ENCODE data around the gene ALG8. TPM values are rescaled to one million over a fixed set of nuclear protein-coding genes. Genes with fewer than 3 reads are reported as not detected.

ALG8 gene
- total RNA-seq, result 10 to 100 TPM; 15.6 to 26.7 (median 21.2) TPM

DNA sequence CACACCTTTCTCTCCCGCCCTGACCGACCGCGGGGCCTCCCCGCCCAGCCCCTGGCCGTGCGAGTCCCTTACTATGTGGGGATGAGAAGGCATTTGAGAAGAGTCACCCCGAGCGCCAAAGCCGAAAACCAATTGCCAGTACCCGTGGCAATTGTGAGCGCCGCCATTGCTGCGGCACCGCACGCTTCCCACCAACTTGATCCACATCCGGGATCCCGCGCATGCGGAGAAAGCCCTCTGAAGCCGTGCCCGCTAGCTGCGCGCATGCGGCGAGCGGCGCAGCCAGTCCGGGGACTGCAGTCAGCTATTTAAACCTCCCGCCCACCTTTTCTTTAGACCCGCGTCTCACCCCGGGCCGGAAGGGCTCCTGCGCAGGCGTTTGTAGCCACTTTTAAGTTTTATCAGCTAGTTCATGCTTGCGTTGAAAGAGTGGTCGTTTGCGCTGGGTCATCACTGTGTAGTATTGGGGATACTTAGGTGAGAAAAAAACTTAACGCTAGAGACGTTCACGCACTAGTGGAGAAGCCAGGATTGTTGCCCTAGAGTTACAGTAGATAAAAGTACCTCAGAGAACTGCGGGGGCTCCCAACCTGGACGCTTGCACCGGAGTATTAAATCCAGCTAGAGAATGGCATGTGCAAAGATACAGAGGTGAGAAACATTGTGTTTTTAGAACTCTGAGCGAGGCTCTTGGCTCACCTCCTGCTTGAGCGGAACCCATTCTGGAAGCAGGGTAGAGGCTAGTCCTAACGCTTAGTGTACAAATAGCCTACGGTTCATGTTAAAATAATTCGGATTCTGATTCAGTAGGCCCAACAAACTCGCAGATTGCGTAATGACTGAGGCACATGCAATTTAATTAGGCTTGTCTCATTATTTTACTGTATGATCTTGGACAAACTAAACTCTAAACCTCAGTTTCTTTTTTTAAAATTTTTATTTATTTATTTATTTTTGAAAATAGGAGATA, at the start of gene ALG8:
TSS of gene ALG8 (minus strand) at position 205 of the 970 bp plus-strand sequence. CDS start at position 167, 38 bp downstream.
- no peaks in the 10 kb centered on the region for H3K9me3 ChIP-seq
- peak within 1 kb of the TSS; percentile 64 for H3K4me3 ChIP-seq
- no peaks in the 10 kb centered on the region for H3K36me3 ChIP-seq
- H3K27ac ChIP-seq, result peak within 1 kb of the TSS; percentile 53
- H3K27me3 ChIP-seq, result no peaks in the 10 kb centered on the region
- peak; percentile 93 to 94 for DNase-seq (ENCODE audit: low spot score in 2 of 2)
- peaks cover 33% of the 10 kb centered on the region for H3K4me1 ChIP-seq
- 5% methylated on average over 23 of the region's 52 CpGs for WGBS
- TF ChIP-seq POLR2A (IDR thresholded peaks at IDR 0.05) (peak in 1 of 2 donors; percentile 45), EP300 (IDR thresholded peaks at IDR 0.05) (no peak), POLR2AphosphoS5 (IDR thresholded peaks at IDR 0.05) (peak in 1 of 3 donors; percentile 13)

DNA sequence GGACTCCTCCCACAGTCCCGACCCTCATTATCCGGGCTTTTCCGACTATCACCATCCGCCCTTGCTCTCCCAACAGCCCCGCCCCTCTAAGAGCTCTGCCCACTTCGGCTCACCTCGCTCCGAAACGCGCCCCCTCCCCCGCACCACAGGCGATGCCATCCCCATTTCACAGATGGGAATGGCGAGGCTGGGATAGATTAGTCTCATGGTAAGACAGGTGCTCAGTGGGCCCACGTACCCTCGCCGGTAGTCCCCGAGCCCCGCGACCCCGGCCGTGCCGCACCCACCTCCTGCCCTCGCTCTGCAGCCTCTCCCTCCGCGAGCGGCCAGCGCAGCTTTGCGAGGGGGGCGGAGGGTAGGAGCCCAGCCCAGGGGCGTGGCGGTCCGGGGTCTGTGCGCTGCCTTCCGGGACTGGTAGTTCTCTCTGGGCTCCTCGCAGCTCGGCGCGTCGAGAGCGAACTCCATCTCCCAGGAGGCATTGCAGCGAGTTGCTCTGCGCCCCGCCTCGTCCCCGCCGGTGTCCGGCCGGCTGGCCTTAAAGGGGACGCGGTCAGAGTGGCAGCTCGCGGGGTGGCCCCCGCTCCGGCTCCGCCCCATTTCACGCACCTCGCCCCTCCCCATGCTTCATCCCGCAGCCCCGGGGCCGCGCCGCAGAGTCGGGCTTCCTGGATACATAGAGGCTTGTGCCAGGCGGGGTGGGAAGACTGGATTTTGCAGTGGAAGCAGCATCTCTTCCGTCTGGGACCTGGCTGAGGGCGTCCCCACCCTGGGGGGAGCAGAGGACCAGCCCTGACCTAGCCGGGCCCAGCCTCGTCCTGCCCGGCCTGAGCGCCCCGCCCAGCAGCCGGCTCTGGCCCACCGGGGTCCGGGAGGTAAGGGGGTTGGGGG, 49.1 kb upstream of the ALG8 start, which contains the start of the genes KCTD21 and USP35:
TSS of gene KCTD21 (minus strand) at position 341 of the 888 bp plus-strand sequence. CDS start 14,072 bp downstream, outside the sequence.
TSS of gene USP35 (plus strand) at position 634 of the 888 bp plus-strand sequence. CDS start 7,327 bp downstream, outside the sequence.
- Histone ChIP-seq H3K9me3 (no peaks in the 10 kb centered on the region), H3K4me1 (peaks cover 31% of the 10 kb centered on the region), H3K36me3 (no peaks in the 10 kb centered on the region), H3K4me3 (peak within 1 kb of the TSS; percentile 66), H3K27me3 (no peaks in the 10 kb centered on the region), H3K27ac (peak within 1 kb of the TSS; percentile 40)
- DNase-seq (ENCODE audit: low spot score in 2 of 2), result peak; percentile 96 to 98
- TF ChIP-seq POLR2A (IDR thresholded peaks at IDR 0.05) (peak in 1 of 2 donors; percentile 30), POLR2AphosphoS5 (IDR thresholded peaks at IDR 0.05) (peak in 2 of 3 donors; percentile 37 to 97), EP300 (IDR thresholded peaks at IDR 0.05) (no peak)
- TF ChIP-seq, protein P1, sequence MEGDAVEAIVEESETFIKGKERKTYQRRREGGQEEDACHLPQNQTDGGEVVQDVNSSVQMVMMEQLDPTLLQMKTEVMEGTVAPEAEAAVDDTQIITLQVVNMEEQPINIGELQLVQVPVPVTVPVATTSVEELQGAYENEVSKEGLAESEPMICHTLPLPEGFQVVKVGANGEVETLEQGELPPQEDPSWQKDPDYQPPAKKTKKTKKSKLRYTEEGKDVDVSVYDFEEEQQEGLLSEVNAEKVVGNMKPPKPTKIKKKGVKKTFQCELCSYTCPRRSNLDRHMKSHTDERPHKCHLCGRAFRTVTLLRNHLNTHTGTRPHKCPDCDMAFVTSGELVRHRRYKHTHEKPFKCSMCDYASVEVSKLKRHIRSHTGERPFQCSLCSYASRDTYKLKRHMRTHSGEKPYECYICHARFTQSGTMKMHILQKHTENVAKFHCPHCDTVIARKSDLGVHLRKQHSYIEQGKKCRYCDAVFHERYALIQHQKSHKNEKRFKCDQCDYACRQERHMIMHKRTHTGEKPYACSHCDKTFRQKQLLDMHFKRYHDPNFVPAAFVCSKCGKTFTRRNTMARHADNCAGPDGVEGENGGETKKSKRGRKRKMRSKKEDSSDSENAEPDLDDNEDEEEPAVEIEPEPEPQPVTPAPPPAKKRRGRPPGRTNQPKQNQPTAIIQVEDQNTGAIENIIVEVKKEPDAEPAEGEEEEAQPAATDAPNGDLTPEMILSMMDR (IDR thresholded peaks at IDR 0.05), result no peak
- WGBS, result under 1% methylated on average over 41 of the region's 74 CpGs

DNA sequence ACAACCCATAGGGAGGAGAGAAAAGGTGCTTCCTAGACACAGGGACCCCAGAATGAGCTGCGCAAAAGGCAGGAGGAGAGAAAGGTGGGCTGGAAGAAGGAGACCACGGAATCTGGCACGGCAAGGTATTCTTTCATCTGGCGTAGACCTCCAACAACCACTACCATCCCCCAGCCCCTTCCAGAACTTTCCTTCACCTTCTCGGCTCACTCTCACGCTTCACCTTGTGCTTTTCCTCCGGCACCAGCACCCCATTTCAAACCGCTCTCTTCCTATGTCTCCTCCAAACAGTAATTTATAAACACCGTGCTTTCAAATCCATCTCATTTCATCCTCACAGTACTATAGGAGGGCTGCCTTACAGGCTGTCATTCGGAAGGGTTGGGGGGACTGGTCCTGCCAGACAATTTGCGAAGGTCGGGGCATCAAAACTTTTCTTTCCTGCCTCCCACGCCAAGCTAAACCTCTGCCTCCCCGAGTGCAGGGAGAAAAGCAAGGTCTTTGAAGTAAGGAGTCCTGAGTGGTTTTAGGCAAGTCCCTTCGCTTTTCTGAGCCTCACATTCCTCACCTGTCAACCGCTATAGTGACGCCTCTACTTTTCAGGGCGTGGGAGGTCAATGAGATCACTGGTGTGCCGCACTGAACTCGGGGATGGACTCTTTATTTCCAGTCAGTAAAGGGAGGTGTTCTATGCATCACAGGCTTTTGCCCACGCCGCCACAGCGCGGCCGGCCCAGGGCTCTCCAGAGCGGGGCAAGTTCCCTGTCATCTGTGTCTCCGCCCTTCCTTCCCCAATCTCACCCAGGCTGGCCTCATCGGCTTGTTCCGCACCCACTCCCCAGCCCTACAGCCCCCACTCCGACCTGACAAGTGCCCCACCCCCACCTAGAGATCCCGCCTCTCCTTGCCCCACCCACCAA, 48.2 kb upstream of the ALG8 start:
- Histone ChIP-seq H3K4me3 (peak overlapping the region; percentile 66), H3K9me3 (no peaks in the 10 kb centered on the region), H3K27ac (peak overlapping the region; percentile 40), H3K27me3 (no peaks in the 10 kb centered on the region), H3K36me3 (no peaks in the 10 kb centered on the region), H3K4me1 (peaks cover 28% of the 10 kb centered on the region)
- 21% methylated on average over 30 of the region's 31 CpGs for WGBS
- no peak for TF ChIP-seq EP300 (IDR thresholded peaks at IDR 0.05)
- DNase-seq (ENCODE audit: low spot score in 2 of 2), result peak in 1 of 2 donors; percentile 61

DNA sequence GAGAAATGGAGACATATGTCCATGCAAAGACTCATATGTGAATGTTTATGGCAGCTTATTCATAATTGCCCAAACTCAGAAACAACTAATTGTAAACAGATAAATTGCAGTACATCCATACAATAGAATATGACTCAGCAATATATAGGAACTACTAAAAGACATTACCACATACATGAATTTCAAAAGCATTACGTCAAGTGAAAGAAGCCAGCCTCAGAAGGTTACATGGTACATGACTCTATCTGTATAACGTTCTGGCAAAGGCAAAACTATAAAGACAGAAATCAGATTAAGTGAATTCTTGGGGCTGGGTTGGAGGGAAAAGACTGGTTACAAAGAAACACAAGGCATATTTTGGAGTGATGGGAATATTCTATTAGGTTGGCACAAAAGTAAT, 41.8 kb upstream of the ALG8 start:
- WGBS, result 79% methylated on average over 2 of the region's 2 CpGs
- no peak for DNase-seq (ENCODE audit: low spot score in 2 of 2)

DNA sequence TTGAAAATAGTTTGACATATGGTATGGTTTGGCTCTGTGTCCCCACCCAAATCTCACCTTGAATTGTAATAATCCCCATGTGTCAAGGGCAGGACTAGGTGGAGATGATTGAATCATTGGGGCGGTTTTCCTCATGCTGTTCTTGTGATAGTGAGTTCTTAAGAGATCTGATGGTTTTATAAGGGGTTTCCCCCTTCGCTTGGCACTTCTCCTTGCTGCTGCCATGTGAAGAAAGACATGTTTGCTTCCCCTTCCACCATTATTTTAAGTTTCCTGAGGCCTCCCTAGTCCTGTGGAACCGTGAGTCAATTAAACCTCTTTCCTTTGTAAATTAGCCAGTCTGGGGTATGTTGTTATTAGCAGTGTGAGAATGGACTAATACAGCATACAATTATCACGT, 41.3 kb upstream of the ALG8 start:
- no peak overlapping the region for H3K27ac ChIP-seq
- no peak for TF ChIP-seq EP300 (IDR thresholded peaks at IDR 0.05)
- no peak for TF ChIP-seq POLR2AphosphoS5 (IDR thresholded peaks at IDR 0.05)
- H3K4me3 ChIP-seq, result no peak overlapping the region
- WGBS, result 90% methylated on average over 4 of the region's 4 CpGs
- H3K4me1 ChIP-seq, result no peaks in the 10 kb centered on the region
- DNase-seq (ENCODE audit: low spot score in 2 of 2), result no peak
- no peaks in the 10 kb centered on the region for H3K27me3 ChIP-seq
- H3K36me3 ChIP-seq, result no peaks in the 10 kb centered on the region
- no peaks in the 10 kb centered on the region for H3K9me3 ChIP-seq

More for the DNA sequence above, 41.8 kb upstream of the ALG8 start:
- Histone ChIP-seq H3K9me3 (no peaks in the 10 kb centered on the region), H3K4me3 (no peak overlapping the region), H3K36me3 (no peaks in the 10 kb centered on the region), H3K27ac (no peak overlapping the region), H3K27me3 (no peaks in the 10 kb centered on the region), H3K4me1 (no peaks in the 10 kb centered on the region)
- TF ChIP-seq POLR2A (IDR thresholded peaks at IDR 0.05) (no peak), EP300 (IDR thresholded peaks at IDR 0.05) (no peak), POLR2AphosphoS5 (IDR thresholded peaks at IDR 0.05) (no peak)
- TF ChIP-seq, protein P1 (IDR thresholded peaks at IDR 0.05), result no peak

Data from suprapubic skin (tissue), 4 donors.